GM18870 (cell line): ENCODE measurements around the gene S100A8.
"Not testable (repeated sequence)": the region's sequence is repeated elsewhere in the genome, so short reads cannot be mapped to it uniquely, and the experiment has no call there.

ENCODE experiments used
- ATAC-seq: cut with Tn5 transposase; IDR thresholded peaks from one replicate; pipeline ENCODE4 v1.9.1; 2021; ENCODE audit warnings: moderate library complexity; ENCODE audit not compliant: unreplicated experiment

S100A8 gene

DNA sequence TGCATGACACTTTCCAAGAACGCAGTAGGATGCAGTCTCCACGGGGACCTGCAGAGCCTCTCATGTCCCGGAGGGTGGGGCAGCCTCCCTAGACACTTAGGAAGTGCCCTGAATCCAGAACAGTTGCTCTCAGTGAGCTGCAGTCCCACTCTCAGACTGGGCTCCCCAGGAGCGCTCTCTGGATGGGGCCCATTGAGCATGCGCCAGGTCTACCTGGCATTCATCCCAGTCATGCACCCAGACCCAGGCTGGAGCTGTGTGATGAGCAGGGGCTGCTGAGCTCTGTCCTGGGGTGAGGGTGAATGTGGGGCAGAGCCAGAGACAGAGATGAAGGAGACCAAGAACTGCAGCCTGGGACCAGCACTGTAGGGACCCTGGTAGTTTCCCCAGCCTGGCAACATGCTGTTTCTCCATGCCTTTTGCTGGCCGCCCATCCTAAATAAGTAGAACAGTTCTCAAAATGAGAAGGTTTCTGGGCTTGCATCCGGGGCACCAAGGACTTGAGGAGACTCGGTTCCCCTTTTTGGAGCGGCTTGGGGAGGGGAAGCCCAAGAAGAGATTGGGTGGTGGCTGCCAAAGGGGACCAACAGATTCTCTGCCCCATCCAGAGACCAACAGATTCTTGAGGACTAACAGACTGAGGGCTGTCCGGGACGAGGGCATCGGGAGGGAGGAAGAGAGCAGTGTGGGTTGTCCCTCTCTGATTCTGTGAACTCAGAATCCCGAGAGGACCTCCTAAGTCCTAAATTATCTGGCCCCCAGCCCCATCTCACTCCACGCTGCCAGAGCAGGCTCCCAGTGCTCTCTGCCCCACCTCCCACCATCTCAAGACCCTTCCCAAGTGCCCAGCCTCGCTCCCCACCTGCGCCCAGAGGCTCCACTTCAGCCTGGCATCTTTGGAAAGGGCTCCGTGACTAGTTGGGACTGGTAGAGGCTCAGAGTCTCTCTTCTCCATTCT, 41.2 kb downstream of the S100A8 start:
- ATAC-seq: no peak

DNA sequence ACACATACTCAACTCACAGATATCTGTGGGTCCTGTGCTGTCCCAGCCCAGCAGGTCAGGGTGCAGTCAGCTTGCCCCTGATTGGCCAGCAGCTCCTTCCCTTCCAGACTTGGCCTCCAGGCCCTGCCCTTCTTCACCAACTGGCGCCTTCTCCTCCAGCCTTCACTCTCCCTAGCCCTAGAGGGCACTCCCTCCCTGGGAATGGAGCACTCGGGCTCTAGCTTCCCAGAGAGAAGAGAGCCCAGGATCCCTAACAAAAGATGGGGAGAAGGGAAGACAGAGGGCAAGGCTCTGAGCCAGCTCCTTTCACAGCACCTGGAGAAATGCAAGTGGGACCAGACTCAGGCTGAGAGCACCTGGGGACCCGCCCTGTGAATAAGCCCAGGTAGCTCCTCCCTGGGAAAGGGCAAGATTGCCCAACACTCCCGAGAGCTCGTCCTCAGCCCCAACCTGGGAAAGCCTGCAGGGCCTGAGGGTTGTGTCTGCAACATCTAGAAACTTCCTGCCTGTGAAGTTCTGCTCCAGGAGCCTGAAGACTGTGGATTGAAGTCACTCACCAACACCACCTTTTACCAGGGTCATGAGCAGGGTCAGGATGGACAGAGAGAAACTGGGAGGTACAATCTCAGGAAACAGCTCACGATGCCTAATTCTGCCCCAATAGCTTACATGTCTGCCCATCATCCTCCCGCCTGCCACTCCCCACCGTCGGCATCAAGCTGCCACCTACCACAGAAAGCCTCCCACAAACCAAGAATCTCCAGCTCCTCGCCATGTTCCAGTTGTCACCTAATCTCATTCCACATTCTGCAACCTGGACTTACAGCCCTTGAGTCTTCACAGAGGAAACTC, 42.1 kb downstream of the S100A8 start, which contains the start of gene PGLYRP4:
Gene PGLYRP4 (minus strand): TSS at position 331 of the 852 bp plus-strand sequence. CDS start 909 bp downstream, outside the sequence.
- no peak for ATAC-seq

GRCh38 chr1:153347856-153348255, 43.0 kb downstream of the S100A8 start:
- ATAC-seq: no peak

- not testable (repeated sequence) for ATAC-seq
Measured at GRCh38 chr1:153347049-153347448, 43.8 kb downstream of the S100A8 start.

- ATAC-seq: no peak
Measured at GRCh38 chr1:153346077-153346723, 44.7 kb downstream of the S100A8 start.

- no peak for ATAC-seq
Measured at GRCh38 chr1:153345187-153346076, 45.4 kb downstream of the S100A8 start.

DNA sequence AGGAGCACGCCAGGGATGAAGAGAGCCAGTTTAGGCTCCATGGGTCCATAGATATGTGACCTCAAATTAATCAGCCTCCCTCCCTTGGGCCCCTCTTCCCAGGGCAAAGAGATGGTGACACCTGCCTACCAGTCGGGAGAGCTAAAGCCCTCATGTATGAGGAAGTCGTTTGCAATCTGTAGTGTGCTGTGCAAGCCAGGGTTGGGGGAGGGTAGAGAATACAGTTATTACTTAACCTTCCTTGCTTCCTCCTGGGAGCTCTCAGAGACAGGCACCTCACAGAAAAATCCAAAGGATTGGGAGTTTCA, 46.2 kb downstream of the S100A8 start:
- ATAC-seq: no peak

GRCh38 chr1:153343811-153344717, 46.8 kb downstream of the S100A8 start:
- ATAC-seq: no peak

GRCh38 chr1:153343040-153343681, 47.7 kb downstream of the S100A8 start:
- ATAC-seq: no peak

DNA sequence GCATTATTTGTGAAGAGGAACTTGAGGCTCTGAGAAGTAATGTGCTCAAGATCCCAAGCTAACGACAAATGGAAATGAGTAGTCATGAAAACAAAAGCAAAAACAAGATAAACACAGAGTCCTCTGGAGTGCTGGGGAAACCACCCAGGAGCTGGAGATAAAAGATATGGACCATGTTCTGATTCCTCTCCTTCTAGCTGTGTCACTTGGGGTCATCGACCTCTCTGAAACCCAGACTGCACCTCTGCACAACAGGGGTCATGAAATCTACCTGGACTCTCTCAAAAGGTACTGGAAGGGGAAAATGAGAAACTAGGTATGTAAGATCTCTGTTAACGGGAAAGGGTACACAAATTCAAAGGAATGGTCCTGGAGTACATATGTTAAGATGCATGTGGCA, 48.7 kb downstream of the S100A8 start:
- ATAC-seq: no peak

DNA sequence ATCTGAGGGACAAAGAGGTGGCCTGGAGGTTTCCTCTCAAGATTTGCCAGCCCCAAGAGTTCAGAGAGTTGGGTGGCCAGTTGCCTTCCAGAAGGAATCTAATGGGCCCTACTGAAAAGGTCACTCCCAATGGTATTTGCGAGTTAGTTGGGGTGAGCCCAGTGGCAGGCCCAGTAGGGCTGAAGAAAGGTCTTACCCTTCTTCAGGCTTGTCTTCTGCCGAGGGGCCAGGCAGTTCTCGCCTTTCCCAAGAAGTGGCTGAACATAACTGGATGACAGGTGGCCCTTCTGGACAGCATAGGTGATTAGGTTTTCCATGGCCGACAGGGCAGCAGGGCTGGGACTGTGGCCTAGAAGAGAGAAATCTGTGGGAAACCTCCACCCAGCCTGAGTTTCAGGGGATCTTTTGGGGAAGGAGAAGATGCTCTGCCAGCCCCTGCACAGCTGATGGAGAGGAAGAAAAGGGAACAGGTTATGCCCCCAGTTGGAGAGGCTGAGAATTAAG, 49.4 kb downstream of the S100A8 start:
- ATAC-seq: no peak

- no peak for ATAC-seq
Measured at GRCh38 chr1:153340356-153340755, 50.5 kb downstream of the S100A8 start.
